LNCAP (cell line): Measurements from ENCODE around the gene RASL10A.

Experiments used
- TF ChIP-seq, protein P1 (sequence below): fragments of 450-650 bp; IDR thresholded peaks from 2 replicates; pipeline ENCODE4 v1.5.1; 2017; ENCODE audit warnings: mild to moderate bottlenecking

RASL10A gene

DNA sequence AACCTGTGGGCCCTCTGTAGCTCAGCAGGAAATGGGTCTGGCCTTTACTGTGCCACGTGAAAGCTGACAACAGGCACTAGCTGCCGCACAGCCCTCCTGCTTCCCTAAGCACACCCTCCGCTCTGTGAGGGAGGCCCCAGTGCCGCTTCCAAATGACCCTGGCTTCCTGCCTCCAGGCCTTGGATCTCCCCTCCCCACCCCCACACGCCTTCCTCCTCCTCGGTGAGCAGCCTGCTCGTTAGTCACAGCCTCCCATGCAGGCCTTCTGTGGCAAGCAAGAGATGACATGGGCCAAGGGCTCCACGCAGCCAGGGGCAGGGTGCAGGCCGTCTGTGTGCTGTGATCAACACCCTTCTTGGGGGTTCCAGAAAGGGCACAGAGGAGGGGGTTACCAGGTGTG is 15.3 kb upstream of the RASL10A start:
- TF ChIP-seq, protein P1, sequence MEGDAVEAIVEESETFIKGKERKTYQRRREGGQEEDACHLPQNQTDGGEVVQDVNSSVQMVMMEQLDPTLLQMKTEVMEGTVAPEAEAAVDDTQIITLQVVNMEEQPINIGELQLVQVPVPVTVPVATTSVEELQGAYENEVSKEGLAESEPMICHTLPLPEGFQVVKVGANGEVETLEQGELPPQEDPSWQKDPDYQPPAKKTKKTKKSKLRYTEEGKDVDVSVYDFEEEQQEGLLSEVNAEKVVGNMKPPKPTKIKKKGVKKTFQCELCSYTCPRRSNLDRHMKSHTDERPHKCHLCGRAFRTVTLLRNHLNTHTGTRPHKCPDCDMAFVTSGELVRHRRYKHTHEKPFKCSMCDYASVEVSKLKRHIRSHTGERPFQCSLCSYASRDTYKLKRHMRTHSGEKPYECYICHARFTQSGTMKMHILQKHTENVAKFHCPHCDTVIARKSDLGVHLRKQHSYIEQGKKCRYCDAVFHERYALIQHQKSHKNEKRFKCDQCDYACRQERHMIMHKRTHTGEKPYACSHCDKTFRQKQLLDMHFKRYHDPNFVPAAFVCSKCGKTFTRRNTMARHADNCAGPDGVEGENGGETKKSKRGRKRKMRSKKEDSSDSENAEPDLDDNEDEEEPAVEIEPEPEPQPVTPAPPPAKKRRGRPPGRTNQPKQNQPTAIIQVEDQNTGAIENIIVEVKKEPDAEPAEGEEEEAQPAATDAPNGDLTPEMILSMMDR, result no peak

DNA sequence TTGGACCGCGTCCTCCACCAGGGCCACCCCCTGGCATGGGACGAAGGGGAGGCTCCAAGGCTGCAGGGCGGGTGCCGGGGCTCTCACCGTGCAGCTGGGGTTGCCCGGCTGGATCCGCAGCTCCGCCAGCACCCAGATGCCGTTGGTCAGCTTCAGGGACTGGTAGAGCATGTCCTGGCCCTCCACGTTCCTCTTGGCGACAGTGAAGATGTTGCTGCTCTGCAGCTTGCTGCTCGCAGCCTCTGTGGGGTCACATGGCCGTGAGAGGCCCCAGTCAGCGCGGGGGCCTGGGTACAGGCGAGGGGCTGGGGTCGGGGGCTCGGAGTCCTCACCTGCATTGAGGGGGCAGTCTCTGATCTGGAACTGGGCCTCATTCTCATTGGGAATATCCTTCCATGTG is 14.8 kb upstream of the RASL10A start:
- TF ChIP-seq, protein P1, result no peak

DNA sequence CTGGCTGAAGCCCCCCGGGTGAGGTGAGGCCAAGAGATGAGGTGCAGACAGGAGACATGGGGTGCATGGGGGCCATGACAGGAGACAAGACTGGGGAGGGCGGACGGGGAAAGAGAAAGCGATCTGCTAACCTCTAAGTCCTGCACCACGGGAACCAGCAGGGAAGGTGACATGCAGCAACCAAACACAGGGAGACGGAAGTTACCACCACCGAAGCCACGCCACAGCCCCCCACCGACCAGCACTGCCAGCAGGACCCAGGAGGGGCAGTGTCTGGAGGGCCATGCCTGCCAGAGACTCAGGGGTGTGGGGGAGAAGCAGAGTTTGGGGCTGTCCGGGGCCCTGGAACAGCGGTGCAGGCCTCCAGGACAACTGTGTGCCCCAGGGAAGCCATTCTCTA is 14.1 kb upstream of the RASL10A start:
- TF ChIP-seq, protein P1, result no peak

DNA sequence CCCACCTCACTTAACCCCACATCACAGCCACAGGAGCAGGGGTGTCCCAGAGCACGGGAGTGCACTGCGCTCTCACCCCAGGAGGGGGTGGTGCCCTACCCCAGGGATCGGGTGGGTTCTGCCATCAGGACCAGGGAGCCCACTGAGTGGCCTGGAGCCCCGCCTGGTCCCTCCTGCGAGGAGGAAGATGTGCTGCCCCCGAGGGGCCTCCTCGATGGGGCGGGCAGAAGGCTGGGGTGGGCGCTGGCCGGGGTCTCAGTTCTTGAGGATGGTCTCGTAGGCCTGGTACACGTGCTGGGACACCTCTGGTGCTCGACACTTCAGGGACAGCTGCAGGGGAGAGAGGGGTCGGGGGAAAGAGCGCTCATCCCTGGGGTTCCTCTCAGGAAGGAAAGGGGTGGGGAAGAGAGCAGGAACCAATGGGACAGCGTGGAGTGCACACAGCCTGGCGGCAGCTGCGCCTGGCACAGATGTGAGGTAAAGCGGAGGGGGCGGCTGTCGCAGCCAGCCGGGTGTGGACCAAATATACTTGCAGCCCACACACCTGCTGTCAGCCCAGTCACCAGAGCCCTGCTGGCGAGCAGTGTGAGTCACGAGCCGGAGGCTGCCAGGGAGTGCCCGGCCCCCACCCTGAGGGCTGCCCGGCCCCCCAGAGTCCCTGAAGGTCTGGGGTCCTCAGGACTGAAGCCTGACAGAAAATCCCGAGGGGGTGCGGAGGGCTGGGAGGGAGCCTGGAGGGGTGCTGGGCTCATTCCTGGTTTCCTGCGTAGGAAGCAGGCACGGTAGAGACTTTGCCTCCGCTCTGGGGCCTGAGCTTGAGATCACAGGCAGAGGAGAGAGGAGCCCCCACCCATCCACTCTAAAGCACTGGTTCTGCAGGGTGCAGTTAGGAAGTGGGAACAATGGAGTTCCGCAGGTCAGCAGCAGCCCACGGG is 13.3 kb upstream of the RASL10A start:
- TF ChIP-seq, protein P1, result no peak

DNA sequence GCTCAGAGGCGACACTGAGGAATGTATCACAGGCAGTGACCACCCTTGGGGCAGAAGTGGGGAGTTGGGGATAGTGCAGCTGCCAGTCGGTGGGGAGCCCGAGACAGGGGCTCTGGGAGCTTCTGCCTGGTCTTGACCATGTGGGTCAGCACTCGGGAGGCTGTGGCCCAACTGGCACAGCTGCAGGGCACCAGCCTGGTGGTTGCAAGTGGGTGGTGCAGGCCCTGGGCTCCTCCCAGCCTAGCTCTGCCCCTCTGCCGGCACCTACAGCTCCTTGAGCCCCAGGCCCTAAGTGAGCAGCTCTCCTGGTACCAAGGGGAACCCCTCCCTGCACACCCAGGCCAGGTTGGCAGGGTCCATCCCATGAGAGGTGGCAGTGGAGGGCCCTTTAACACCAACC is 12.6 kb upstream of the RASL10A start:
- TF ChIP-seq, protein P1, result no peak

DNA sequence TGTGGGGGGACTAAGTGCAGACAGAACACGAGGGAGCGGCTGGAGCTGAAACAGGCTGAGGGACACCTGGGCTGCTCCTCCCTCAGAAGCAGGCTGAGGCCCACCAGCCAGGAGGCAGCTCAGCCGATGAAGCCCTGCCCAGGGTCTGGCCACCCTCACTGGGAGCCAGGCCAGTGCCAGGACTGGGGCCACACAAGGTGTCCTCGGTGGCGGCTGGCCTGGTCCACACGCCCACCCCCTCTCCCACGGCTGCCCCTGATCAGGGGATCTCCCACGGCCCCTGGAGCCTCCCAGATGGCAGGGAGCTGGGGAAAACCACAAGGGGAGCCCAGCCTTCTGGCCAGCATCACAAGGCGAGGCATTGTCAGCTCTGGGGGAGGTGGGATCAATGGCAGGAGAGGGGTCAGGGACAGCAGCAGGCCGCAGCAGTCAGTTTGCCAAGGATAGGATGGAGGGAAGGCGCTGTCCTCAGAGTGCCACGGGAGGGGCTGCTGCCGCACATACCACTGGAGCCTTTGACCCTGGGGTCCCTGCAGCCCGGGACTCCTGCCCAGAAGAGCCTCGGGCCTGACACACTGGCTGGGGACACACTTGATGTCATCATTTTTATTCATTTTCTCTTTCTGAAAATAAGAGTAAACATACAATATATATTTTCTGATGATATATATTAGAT is 11.7 kb upstream of the RASL10A start:
- TF ChIP-seq, protein P1, result no peak

DNA sequence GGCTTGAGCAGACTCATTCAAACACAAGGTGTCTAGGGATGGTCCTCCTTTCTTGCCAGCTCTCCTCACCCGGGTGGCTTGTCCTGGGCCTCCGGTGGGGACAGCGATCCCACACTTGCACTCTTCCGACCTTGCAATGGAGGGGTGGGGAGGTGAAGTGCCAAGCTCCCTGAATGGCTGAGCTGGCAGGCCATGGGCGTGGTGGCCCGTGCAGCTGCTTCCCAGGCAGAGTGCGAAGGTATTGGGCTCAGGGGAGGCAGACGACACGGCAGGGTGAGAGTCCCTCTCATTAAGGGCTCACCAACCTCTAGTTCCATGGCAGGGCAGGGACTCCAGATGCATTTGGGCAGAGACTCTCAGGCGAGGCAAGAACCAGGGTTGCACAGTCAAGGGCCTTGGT is 11.0 kb upstream of the RASL10A start:
- TF ChIP-seq, protein P1, result no peak
